Loucy (cell line): ENCODE data around the gene STPG4.

Experiments
- H2AFZ ChIP-seq: fragments of 200-600 bp; sonication (generic); 2 replicates; pipeline ENCODE4 v1.6.0; 2016; ENCODE audit warnings: antibody characterized with exemption, mild to moderate bottlenecking, low read length, moderate library complexity
- H3F3A ChIP-seq: fragments of 200-600 bp; 2 replicates; pipeline ENCODE4 v1.6.0; 2016; ENCODE audit warnings: antibody characterized with exemption, low read depth, mild to moderate bottlenecking
- H3K27me3 ChIP-seq: fragments of 200-600 bp; sonication (generic); 2 replicates; pipeline ENCODE4 v1.6.1; 2014; ENCODE audit warnings: low read length, mild to moderate bottlenecking; ENCODE audit not compliant: insufficient read depth, poor library complexity, severe bottlenecking
- H3K36me3 ChIP-seq: fragments of 200-600 bp; sonication (generic); 2 replicates; pipeline ENCODE4 v1.6.1; 2016; ENCODE audit warnings: low read length; ENCODE audit not compliant: insufficient read depth
- H3K4me1 ChIP-seq: fragments of 200-600 bp; sonication (generic); 2 replicates; pipeline ENCODE4 v1.5.1; 2014; ENCODE audit warnings: low read length, mild to moderate bottlenecking; ENCODE audit not compliant: insufficient read depth, poor library complexity, severe bottlenecking
- H3K4me2 ChIP-seq: fragments of 200-600 bp; sonication (generic); 2 replicates; pipeline ENCODE4 v1.6.0; 2014; ENCODE audit warnings: antibody characterized with exemption, low read length, low read depth, mild to moderate bottlenecking; ENCODE audit not compliant: poor library complexity, severe bottlenecking
- H3K4me3 ChIP-seq: fragments of 200-600 bp; sonication (generic); 2 replicates; pipeline ENCODE4 v1.5.1; 2014; ENCODE audit warnings: low read length, mild to moderate bottlenecking, mixed read lengths; ENCODE audit not compliant: poor library complexity, severe bottlenecking
- H3K79me2 ChIP-seq: fragments of 200-600 bp; sonication (generic); 2 replicates; pipeline ENCODE4 v1.6.1; 2014; ENCODE audit warnings: low read length; ENCODE audit not compliant: insufficient read depth
- H3K9ac ChIP-seq: fragments of 200-600 bp; sonication (generic); 2 replicates; pipeline ENCODE4 v1.6.0; 2014; ENCODE audit warnings: mild to moderate bottlenecking, low read depth, low read length, moderate library complexity; ENCODE audit not compliant: poor library complexity, severe bottlenecking
- H3K9me2 ChIP-seq: fragments of 200-600 bp; sonication (generic); replicated peaks from 2 replicates; pipeline ENCODE4 v1.6.1; 2016; ENCODE audit warnings: low read depth, low read length, mixed read lengths
- H3K9me3 ChIP-seq: fragments of 200-600 bp; sonication (generic); 2 replicates; pipeline ENCODE4 v1.6.1; 2014; ENCODE audit warnings: mild to moderate bottlenecking, antibody characterized with exemption, low read length, low read depth; ENCODE audit not compliant: insufficient read depth
- H4K20me1 ChIP-seq: fragments of 200-600 bp; sonication (generic); 2 replicates; pipeline ENCODE4 v1.6.0; 2014; ENCODE audit warnings: antibody characterized with exemption, low read length, mild to moderate bottlenecking; ENCODE audit not compliant: insufficient read depth, poor library complexity, severe bottlenecking
- EZH2phosphoT487 ChIP-seq: fragments of 200-600 bp; IDR thresholded peaks from 2 replicates; pipeline ENCODE4 v1.6.1; 2018; ENCODE audit warnings: antibody characterized with exemption, mild to moderate bottlenecking, moderate library complexity, borderline replicate concordance
- TF ChIP-seq, protein P1 (sequence below): fragments of 200-600 bp; sonication (generic); conservative IDR thresholded peaks from 2 replicates; pipeline ENCODE4 v1.5.1; 2014; ENCODE audit warnings: mild to moderate bottlenecking, antibody characterized with exemption, low read length

The STPG4 gene

GRCh38 chr2:47065771-47066380, 89.2 kb downstream of the STPG4 start:
- H3K27me3 ChIP-seq, result no peaks in the 10 kb centered on the region
- peaks cover 4% of the 10 kb centered on the region for H3K4me1 ChIP-seq
- no peak for TF ChIP-seq EZH2phosphoT487
- TF ChIP-seq, protein P1, sequence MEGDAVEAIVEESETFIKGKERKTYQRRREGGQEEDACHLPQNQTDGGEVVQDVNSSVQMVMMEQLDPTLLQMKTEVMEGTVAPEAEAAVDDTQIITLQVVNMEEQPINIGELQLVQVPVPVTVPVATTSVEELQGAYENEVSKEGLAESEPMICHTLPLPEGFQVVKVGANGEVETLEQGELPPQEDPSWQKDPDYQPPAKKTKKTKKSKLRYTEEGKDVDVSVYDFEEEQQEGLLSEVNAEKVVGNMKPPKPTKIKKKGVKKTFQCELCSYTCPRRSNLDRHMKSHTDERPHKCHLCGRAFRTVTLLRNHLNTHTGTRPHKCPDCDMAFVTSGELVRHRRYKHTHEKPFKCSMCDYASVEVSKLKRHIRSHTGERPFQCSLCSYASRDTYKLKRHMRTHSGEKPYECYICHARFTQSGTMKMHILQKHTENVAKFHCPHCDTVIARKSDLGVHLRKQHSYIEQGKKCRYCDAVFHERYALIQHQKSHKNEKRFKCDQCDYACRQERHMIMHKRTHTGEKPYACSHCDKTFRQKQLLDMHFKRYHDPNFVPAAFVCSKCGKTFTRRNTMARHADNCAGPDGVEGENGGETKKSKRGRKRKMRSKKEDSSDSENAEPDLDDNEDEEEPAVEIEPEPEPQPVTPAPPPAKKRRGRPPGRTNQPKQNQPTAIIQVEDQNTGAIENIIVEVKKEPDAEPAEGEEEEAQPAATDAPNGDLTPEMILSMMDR, result no peak
- H2AFZ ChIP-seq, result no peak overlapping the region
- no peaks in the 10 kb centered on the region for H4K20me1 ChIP-seq
- no peaks in the 10 kb centered on the region for H3K9me3 ChIP-seq
- no peaks in the 10 kb centered on the region for H3K79me2 ChIP-seq
- no peaks in the 10 kb centered on the region for H3F3A ChIP-seq
- no peak overlapping the region for H3K9ac ChIP-seq
- no peaks in the 10 kb centered on the region for H3K9me2 ChIP-seq
- H3K4me2 ChIP-seq, result no peak overlapping the region
- no peak overlapping the region for H3K4me3 ChIP-seq
- H3K36me3 ChIP-seq, result no peaks in the 10 kb centered on the region; the same call in 1 of the 2 replicates

DNA sequence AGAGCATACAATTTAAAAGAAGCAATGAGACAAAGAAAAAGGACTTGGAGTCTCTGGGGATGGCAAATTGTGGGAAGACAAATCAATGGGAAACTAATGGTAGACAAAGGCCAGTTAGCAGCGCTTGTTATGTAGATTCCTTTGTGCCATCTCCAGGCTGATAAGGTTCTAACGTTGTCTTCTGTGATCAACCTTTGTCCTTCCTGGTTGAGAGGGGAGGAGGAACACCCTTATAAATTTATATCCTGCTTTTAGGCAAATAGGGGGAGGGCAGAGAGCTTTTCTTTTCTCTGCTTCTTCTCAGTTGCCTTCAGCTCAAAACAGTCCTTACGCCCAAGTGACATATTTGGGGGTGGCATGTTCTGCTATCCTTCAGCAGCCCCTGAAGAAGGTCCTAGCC, 89.8 kb downstream of the STPG4 start:
- Histone ChIP-seq H3K9me3 (no peaks in the 10 kb centered on the region), H3K4me1 (no peaks in the 10 kb centered on the region), H3K9me2 (no peaks in the 10 kb centered on the region), H2AFZ (no peak overlapping the region), H3K79me2 (no peaks in the 10 kb centered on the region), H4K20me1 (no peaks in the 10 kb centered on the region), H3K4me2 (no peak overlapping the region), H3K27me3 (no peaks in the 10 kb centered on the region), H3K4me3 (no peak overlapping the region), H3F3A (no peaks in the 10 kb centered on the region), H3K9ac (no peak overlapping the region), H3K36me3 (no peaks in the 10 kb centered on the region; the same call in 1 of the 2 replicates)
- TF ChIP-seq, protein P1, result no peak
- TF ChIP-seq EZH2phosphoT487, result no peak

DNA sequence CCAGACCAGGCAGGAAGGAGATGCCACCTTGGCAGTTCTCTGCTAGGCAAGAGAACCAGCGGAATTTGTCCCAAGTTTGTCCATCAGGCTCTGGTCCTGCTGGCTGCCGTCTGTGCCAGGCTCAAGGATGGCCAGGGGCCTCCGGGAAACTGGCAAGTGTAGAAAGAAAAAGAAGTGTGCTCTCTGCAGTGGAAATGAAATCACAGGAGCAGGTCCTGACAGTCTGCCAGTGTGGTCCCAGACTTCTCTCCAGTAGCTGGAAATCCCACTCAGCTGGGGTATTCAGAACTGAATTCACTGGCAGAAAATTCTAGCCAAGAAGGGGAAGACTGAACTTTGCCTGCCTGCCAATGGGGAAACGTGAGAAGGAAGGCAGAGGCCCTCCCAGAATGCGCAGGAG, 91.0 kb downstream of the STPG4 start:
- H2AFZ ChIP-seq, result no peak overlapping the region
- H4K20me1 ChIP-seq, result no peaks in the 10 kb centered on the region
- no peak overlapping the region for H3K4me2 ChIP-seq
- no peaks in the 10 kb centered on the region for H3F3A ChIP-seq
- no peak overlapping the region for H3K9ac ChIP-seq
- no peak overlapping the region for H3K4me3 ChIP-seq
- TF ChIP-seq, protein P1, result no peak
- no peak for TF ChIP-seq EZH2phosphoT487
- H3K79me2 ChIP-seq, result no peaks in the 10 kb centered on the region
- H3K9me2 ChIP-seq, result no peaks in the 10 kb centered on the region
- no peaks in the 10 kb centered on the region for H3K27me3 ChIP-seq
- H3K4me1 ChIP-seq, result no peaks in the 10 kb centered on the region
- no peaks in the 10 kb centered on the region for H3K9me3 ChIP-seq
- H3K36me3 ChIP-seq, result no peaks in the 10 kb centered on the region; the same call in 1 of the 2 replicates
